ENCODE measurements around the gene MYH6.
"Not testable (repeated sequence)": the region's sequence is repeated elsewhere in the genome, so short reads cannot be mapped to it uniquely, and the experiment has no call there.

Gene MYH6

DNA sequence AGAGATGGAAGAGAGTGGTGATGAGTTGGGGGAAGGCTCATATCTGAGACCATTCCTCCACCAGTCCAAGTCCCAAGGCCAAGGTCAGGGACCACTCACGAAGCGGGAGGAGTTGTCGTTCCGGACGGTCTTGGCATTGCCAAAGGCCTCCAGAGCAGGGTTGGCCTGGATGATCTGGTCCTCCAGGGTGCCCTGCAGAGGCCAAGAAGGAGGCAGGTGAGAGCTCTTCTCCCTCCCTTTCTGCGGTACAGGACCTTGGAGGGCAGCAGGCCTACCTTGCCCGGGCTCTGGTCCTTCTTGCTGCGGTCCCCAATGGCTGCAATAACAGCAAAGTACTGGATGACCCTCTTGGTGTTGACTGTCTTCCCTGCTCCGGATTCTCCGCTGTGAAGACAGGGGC lies 23.4 kb upstream of the MYH6 start:
- H3K4me3 ChIP-seq (ENCODE audit: low read depth, low read length) = no peak overlapping the region
- no peak for DNase-seq (ENCODE audit: low read depth)
- TF ChIP-seq, protein P1, sequence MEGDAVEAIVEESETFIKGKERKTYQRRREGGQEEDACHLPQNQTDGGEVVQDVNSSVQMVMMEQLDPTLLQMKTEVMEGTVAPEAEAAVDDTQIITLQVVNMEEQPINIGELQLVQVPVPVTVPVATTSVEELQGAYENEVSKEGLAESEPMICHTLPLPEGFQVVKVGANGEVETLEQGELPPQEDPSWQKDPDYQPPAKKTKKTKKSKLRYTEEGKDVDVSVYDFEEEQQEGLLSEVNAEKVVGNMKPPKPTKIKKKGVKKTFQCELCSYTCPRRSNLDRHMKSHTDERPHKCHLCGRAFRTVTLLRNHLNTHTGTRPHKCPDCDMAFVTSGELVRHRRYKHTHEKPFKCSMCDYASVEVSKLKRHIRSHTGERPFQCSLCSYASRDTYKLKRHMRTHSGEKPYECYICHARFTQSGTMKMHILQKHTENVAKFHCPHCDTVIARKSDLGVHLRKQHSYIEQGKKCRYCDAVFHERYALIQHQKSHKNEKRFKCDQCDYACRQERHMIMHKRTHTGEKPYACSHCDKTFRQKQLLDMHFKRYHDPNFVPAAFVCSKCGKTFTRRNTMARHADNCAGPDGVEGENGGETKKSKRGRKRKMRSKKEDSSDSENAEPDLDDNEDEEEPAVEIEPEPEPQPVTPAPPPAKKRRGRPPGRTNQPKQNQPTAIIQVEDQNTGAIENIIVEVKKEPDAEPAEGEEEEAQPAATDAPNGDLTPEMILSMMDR (conservative IDR thresholded peaks at IDR 0.05; ENCODE audit: low read depth, low read length) = no peak

DNA sequence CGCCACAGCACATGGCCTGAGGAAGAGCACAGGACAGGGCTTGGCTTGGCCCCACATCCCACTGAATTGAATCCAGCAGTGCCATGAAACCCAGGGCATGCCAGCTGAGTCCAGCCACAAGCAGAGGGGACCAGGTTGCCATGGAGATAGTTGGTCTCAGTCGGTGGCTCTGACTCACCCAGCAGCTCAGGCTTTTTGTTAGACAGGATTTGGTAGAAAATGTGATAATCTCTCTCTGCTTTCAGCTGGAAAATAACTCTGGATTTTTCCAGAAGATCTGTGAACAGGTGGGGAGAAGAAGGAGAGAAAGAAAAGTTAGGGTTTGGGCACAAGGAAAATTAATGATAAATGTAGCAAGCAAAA lies 22.6 kb upstream of the MYH6 start:
- no peak overlapping the region for H3K4me3 ChIP-seq (ENCODE audit: low read depth, low read length)
- TF ChIP-seq, protein P1 (conservative IDR thresholded peaks at IDR 0.05; ENCODE audit: low read depth, low read length) = no peak
- peak; percentile 14 for DNase-seq (ENCODE audit: low read depth)

DNA sequence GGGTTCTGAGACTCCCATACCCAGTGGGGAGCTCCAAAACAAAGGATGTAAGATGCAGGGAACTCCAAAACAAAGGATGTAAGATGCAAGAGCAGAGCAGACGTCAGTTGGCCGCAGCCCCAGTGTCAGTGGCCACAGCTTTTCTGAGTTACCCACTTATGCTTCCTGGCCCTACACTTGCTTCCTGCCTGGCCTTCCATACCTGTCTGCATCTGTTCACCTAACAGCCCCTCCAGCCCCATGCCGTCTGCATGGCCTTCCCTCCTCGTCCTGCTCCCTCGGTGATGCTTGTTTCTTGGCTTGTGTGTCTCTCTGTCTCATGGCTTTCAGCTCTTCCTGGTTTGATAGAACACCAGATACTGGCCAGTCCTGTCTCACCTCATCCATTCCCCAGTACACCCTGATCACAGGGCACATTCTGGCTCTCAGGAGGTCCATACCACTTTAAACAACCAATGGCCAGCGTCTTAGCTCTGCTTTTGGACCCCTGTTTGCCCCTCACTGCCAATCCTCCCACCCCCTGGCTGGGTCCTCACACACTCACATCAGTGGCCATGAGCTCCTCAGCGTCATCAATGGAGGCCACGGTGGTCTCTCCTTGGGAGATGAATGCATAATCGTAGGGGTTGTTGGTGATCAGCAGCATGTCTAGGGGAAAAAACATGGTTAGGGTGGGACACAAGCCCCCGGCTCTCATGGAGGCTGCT lies 22.1 kb upstream of the MYH6 start:
- no peak overlapping the region for H3K4me3 ChIP-seq (ENCODE audit: low read depth, low read length)
- no peak for DNase-seq (ENCODE audit: low read depth)
- TF ChIP-seq, protein P1 (conservative IDR thresholded peaks at IDR 0.05; ENCODE audit: low read depth, low read length) = no peak

DNA sequence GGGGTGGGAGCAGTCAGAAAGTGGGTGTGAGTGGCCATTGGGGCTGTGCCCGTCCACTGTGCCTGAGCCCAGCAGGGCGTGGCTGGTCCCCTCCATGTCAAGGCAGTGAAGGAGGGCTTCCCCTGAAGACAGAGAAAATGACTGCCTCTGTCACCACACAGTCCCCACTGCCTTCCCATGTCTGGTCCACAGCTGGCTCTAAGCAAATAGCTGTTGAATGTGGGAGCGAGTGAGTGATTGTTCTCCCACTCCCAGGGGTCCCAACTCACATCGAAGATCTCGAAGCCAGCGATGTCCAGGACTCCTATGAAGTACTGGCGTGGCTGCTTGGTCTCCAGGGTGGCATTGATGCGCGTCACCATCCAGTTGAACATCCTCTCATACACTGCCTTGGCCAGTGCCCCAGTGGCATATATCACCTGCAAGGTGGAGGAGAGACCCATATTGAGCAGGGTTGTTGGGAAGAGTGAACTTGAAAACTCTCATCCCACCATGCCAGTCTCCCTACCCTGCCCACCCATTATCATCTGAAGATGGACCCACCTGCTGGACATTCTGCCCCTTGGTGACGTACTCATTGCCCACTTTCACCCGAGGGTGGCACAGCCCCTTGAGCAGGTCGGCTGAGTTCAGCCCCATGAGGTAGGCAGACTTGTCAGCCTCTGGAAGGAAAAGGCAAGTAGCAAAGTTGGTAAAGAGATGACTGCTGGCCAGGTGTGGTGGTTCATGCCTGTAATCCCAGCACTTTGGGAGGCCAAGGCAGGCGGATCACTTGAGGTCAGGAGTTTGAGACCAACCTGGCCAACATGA lies 20.8 kb upstream of the MYH6 start:
- no peak for DNase-seq (ENCODE audit: low read depth)
- TF ChIP-seq, protein P1 (conservative IDR thresholded peaks at IDR 0.05; ENCODE audit: low read depth, low read length) = no peak
- no peak overlapping the region for H3K4me3 ChIP-seq (ENCODE audit: low read depth, low read length)

DNA sequence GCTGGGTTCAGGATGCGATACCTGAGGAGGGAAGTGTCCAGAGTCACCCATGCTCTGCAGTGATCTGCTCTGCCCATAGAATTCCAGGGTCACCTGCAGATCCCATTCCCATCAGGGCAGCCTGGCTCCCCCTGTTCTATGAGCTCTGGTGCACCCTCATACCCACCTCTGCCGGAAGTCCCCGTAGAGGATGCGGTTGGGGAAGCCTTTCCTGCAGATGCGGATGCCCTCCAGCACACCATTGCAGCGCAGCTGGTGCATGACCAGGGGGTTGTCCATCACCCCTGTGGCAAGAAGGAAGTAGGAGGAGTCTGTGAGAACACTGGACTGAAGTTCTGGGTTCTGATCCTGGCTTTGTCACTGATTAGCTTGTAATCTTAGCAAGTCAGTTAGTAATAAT lies 17.7 kb upstream of the MYH6 start:
- not testable (repeated sequence) for DNase-seq (ENCODE audit: low read depth); H3K4me3 ChIP-seq (ENCODE audit: low read depth, low read length)

DNA sequence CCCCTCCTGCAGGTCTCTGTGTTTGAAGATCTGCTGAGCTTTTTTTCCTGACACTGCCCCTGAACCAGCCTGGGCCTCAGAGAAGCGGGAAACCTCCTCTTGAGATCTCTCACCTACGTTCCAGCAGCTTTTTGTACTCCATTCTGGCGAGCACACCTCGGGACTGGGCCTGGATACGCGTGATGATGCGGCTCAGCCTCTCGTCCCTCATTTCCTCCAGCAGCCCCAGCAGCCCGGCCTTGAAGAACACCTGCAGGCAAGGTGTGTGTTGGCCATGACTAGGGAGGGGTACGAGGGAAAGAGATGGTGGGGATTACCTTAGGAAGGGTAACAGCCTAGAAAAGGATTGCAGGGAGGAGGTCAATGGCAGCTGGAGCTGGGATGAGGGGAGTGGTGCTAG lies 17.1 kb upstream of the MYH6 start:
- no peak for DNase-seq (ENCODE audit: low read depth)
- no peak overlapping the region for H3K4me3 ChIP-seq (ENCODE audit: low read depth, low read length)
- TF ChIP-seq, protein P1 (conservative IDR thresholded peaks at IDR 0.05; ENCODE audit: low read depth, low read length) = no peak

DNA sequence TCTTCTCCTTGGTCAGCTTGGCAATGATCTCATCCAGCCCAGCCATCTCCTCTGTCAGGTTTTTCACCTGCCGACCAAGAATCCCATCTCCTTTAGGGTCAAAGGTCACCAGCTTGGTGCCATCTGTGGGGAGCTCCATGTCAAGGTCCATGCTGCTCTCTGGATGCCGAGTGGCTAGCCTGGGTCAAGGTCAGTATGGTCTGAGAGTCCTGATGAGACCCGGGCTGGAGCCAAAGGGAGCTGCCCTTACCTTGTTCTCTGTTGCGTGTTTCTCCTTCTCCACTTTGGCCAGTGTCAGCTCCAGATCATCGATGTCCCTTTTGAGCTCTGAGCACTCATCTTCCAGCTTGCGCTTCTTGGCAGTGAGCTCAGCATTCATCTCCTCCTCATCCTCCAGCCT lies 15.6 kb upstream of the MYH6 start:
- no peak overlapping the region for H3K4me3 ChIP-seq (ENCODE audit: low read depth, low read length)
- TF ChIP-seq, protein P1 (conservative IDR thresholded peaks at IDR 0.05; ENCODE audit: low read depth, low read length) = no peak
- no peak for DNase-seq (ENCODE audit: low read depth)
